Measurements from ENCODE around the gene TMEM79.

TMEM79 gene

GRCh38 chr1:156293895-156294294 lies 9.8 kb downstream of the TMEM79 start:
- H3K4me3 ChIP-seq (ENCODE audit: control insufficient read depth, low read depth, low read length), result no peak overlapping the region
- DNase-seq (ENCODE audit: low read depth), result no peak
- TF ChIP-seq, protein P1, sequence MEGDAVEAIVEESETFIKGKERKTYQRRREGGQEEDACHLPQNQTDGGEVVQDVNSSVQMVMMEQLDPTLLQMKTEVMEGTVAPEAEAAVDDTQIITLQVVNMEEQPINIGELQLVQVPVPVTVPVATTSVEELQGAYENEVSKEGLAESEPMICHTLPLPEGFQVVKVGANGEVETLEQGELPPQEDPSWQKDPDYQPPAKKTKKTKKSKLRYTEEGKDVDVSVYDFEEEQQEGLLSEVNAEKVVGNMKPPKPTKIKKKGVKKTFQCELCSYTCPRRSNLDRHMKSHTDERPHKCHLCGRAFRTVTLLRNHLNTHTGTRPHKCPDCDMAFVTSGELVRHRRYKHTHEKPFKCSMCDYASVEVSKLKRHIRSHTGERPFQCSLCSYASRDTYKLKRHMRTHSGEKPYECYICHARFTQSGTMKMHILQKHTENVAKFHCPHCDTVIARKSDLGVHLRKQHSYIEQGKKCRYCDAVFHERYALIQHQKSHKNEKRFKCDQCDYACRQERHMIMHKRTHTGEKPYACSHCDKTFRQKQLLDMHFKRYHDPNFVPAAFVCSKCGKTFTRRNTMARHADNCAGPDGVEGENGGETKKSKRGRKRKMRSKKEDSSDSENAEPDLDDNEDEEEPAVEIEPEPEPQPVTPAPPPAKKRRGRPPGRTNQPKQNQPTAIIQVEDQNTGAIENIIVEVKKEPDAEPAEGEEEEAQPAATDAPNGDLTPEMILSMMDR (conservative IDR thresholded peaks at IDR 0.05; ENCODE audit: control insufficient read depth, insufficient read depth, low read depth, low read length), result no peak

DNA sequence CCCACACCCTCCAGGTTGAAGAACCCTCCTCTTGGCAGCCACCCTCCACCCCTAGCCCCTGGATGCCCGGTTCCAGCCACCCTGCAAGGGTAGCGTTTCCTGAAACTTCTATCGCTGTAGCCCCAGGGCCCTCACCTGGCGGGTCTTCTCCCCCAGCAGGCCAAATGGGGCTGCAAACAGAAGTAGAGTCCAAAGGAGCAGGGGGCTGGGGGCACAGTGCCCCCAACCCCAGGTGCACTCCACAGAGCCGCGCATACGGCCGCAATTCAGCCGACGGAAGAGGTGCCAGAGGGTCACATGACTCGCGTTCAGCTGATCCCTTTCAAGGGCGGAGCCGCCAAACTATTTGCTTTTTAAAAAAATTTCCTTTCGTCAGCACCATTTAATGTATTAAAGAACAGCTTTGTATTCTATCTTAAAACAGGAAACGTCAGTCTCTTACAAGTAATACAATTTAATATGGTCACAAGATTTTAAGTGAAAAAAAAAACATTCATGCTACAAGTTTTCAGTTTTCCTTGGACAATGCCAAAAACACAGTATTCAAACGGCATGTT lies 11.3 kb downstream of the TMEM79 start, which contains the start of gene GLMP:
Gene GLMP, minus strand, starts transcription at position 289 of the 557 bp plus-strand sequence. Its CDS starts 34 bp downstream, at position 255.
- TF ChIP-seq, protein P1 (conservative IDR thresholded peaks at IDR 0.05; ENCODE audit: control insufficient read depth, insufficient read depth, low read depth, low read length), result no peak
- peak within 1 kb of the TSS; percentile 76 for H3K4me3 ChIP-seq (ENCODE audit: control insufficient read depth, low read depth, low read length)
- peak; percentile 68 for DNase-seq (ENCODE audit: low read depth)

DNA sequence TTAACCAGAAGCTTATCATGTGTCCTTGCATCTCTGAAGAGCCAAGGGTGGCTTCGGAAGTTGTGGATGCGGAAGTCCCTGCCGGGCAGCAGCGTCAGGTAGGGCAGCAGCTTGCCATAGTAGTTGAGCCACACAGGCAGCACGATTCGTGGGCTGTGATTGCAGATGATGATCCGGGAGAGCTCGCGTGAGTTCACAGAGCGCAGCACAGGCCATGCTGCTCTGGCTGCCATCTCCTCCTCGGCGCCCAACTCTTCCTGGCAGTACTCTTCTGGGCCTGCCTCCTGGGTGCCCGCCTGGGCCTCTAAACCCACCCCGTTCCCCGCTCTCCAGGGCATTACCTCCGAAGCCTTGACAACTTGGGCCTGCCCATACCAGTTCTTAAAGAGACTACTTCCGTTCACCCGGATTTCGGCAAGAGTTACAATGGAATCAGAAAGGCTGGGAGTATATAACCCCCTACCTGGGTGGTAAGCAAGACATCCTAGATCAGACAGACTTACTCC lies 14.8 kb downstream of the TMEM79 start, which contains the start of gene VHLL:
Gene VHLL, minus strand, starts transcription at position 456 of the 506 bp plus-strand sequence. Its CDS starts 118 bp downstream, at position 338.
- no peak for DNase-seq (ENCODE audit: low read depth)
- no peak within 1 kb of the TSS for H3K4me3 ChIP-seq (ENCODE audit: control insufficient read depth, low read depth, low read length)
- TF ChIP-seq, protein P1 (conservative IDR thresholded peaks at IDR 0.05; ENCODE audit: control insufficient read depth, insufficient read depth, low read depth, low read length), result no peak

GRCh38 chr1:156303241-156303640 lies 19.1 kb downstream of the TMEM79 start:
- TF ChIP-seq, protein P1 (conservative IDR thresholded peaks at IDR 0.05; ENCODE audit: control insufficient read depth, insufficient read depth, low read depth, low read length), result no peak
- no peak for DNase-seq (ENCODE audit: low read depth)
- no peak overlapping the region for H3K4me3 ChIP-seq (ENCODE audit: control insufficient read depth, low read depth, low read length)

DNA sequence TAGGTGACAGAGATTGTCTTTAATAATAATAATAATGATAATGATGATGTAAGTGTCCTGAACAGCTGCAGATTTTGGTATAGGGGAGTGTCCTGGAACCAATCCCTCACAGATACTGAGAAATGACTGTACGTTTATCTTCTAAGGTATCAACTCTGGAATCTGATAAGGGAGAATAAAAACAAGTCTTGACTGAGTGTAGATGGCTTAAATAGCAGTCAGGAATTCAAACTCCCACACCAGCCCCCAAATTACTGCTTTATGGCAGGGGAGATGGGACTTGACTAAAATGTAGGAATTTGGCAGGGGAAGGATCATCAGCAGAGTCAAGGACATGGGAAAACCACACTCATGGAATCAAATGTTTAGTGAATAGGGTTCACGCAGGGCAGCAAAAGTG lies 21.1 kb downstream of the TMEM79 start:
- DNase-seq (ENCODE audit: low read depth), result no peak
- TF ChIP-seq, protein P1 (conservative IDR thresholded peaks at IDR 0.05; ENCODE audit: control insufficient read depth, insufficient read depth, low read depth, low read length), result no peak
- no peak overlapping the region for H3K4me3 ChIP-seq (ENCODE audit: control insufficient read depth, low read depth, low read length)

DNA sequence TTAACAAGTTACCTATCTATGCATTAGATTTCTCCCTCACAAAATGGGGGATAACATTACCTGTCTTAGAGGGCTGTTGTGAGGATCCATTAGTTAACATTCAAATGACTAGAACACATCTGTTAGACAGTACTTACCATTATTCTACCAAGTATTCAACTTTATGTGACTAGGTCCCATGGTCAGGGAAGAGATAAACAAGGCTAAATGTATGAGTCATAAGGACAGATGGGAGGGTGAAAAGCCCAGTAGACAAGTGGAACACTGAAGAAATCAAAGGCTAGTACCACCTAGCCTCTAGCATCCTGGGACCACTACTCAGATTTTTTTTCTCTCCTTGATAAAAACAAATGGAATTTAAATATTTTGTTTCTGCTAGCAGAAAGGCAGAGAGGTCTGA lies 24.0 kb downstream of the TMEM79 start:
- peak; percentile 69 for DNase-seq (ENCODE audit: low read depth)
- TF ChIP-seq, protein P1 (conservative IDR thresholded peaks at IDR 0.05; ENCODE audit: control insufficient read depth, insufficient read depth, low read depth, low read length), result no peak
- H3K4me3 ChIP-seq (ENCODE audit: control insufficient read depth, low read depth, low read length), result no peak overlapping the region
